ENCODE data around the gene LRRN4. TPM values are rescaled to one million over a fixed set of nuclear protein-coding genes. Genes with fewer than 3 reads are reported as not detected.
"Not testable (repeated sequence)": the region's sequence is repeated elsewhere in the genome, so short reads cannot be mapped to it uniquely, and the experiment has no call there.

Gene LRRN4
- total RNA-seq, 2 experiments from 2014 or later, result not detected

DNA sequence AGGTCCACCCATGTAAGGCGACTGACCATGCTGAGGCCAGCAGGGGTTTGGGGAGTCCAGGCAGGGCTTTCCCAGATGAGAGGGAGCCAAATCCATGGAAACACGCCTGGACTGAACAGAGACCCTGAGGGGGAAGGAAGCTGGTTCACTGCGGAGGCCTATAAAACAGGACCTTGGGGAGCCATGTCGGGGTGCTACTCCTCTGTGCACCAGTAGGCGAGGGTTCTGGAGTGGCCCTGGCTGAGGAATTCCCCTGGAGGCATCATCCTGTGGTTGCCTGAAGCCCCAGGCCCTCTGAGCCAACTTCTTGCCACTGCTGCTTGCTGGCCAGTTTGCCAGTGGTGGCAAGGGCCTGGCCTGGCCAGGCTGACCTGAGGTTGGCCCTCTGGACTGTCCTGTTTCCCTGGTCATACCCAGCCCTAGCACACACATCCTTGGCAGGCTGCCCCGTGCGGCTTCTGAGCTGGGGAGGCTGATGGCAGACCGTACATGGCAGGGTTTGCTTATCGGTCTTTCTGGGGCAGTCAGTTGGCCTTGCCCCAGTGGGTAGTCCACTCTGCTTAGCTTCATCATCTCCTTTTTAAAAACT, 2.2 kb upstream of the LRRN4 start:
- no peaks in the 10 kb centered on the region for H3K9me2 ChIP-seq (ENCODE audit: insufficient read depth, low read length)

DNA sequence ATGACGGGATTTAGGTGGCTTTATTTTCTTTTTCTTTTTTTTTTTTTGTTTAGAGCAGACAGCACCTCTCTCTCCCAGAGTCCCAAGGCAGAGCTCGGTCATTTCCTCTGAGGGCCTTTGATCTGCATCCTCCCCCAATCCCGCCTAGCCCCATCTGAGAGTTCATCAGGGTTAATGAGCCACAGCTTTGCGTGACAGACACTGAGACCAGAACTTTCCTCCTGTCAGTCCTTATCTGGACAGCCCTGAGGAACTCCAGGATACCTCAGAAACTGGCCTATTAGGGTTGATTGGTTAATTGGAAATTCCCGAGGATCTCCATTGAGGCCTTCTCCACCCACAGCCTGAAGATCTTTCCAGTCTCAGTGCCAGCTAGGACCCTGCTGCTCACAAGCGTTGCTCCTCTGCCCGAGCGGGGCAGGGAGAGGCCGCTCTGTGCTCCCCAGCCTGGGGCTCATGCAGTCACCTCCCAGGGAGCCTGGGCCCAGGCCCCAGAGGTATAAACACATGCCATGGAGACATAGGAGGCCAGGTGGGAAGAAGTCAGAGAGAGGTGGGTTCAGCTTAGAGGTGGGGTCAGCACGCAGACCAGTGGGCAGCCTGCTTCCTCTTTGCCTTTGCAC, 1.4 kb upstream of the LRRN4 start:
- ChIA-PET CTCF (ENCODE audit: unreplicated experiment) (no interaction called here), POLR2A (no interaction called here)
- H2AFZ ChIP-seq (ENCODE audit: low read length), result no peak overlapping the region
- H3K4me3 ChIP-seq (ENCODE audit: low read depth, low read length, poor library complexity, severe bottlenecking), result no peak overlapping the region
- no peak for TF ChIP-seq EZH2phosphoT487 (IDR thresholded peaks at IDR 0.05; ENCODE audit: borderline replicate concordance, low read depth, low read length)
- TF ChIP-seq, protein P1, sequence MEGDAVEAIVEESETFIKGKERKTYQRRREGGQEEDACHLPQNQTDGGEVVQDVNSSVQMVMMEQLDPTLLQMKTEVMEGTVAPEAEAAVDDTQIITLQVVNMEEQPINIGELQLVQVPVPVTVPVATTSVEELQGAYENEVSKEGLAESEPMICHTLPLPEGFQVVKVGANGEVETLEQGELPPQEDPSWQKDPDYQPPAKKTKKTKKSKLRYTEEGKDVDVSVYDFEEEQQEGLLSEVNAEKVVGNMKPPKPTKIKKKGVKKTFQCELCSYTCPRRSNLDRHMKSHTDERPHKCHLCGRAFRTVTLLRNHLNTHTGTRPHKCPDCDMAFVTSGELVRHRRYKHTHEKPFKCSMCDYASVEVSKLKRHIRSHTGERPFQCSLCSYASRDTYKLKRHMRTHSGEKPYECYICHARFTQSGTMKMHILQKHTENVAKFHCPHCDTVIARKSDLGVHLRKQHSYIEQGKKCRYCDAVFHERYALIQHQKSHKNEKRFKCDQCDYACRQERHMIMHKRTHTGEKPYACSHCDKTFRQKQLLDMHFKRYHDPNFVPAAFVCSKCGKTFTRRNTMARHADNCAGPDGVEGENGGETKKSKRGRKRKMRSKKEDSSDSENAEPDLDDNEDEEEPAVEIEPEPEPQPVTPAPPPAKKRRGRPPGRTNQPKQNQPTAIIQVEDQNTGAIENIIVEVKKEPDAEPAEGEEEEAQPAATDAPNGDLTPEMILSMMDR (conservative IDR thresholded peaks at IDR 0.05; ENCODE audit: low read length), result no peak
- no peaks in the 10 kb centered on the region for H3K36me3 ChIP-seq (ENCODE audit: insufficient read depth, low read length)
- DNase-seq (ENCODE audit: low spot score), result no peak
- BruUV-seq (replicated peaks), result no TSS peak
- no peaks in the 10 kb centered on the region for H3K9me2 ChIP-seq (ENCODE audit: insufficient read depth, low read length)
- no peaks in the 10 kb centered on the region for H3K4me1 ChIP-seq (ENCODE audit: insufficient read depth, low read length, poor library complexity, severe bottlenecking)
- H3K4me2 ChIP-seq (ENCODE audit: low read length), result no peak overlapping the region
- no peaks in the 10 kb centered on the region for H4K20me1 ChIP-seq (ENCODE audit: insufficient read depth, low read length)
- no peak overlapping the region for H3K27ac ChIP-seq (ENCODE audit: low read depth, low read length, poor library complexity, severe bottlenecking)
- no peaks in the 10 kb centered on the region for H3K79me2 ChIP-seq (ENCODE audit: insufficient read depth, low read depth, low read length)
- no peaks in the 10 kb centered on the region for H3K9me3 ChIP-seq (ENCODE audit: low read length)
- intact Hi-C loops (cut with micrococcal nuclease; ENCODE audit: unreplicated experiment), result no loop called here

More for the DNA sequence above, 2.2 kb upstream of the LRRN4 start:
- DNase-seq (ENCODE audit: low spot score), result no peak
- BruUV-seq (replicated peaks), result no TSS peak
- Histone ChIP-seq H3K27ac (ENCODE audit: low read depth, low read length, poor library complexity, severe bottlenecking) (no peak overlapping the region), H2AFZ (ENCODE audit: low read length) (no peak overlapping the region), H3K4me3 (ENCODE audit: low read depth, low read length, poor library complexity, severe bottlenecking) (no peak overlapping the region), H3K79me2 (ENCODE audit: insufficient read depth, low read depth, low read length) (no peaks in the 10 kb centered on the region), H3K4me2 (ENCODE audit: low read length) (no peak overlapping the region), H3K9me3 (ENCODE audit: low read length) (no peaks in the 10 kb centered on the region), H3K36me3 (ENCODE audit: insufficient read depth, low read length) (no peaks in the 10 kb centered on the region), H3K4me1 (ENCODE audit: insufficient read depth, low read length, poor library complexity, severe bottlenecking) (no peaks in the 10 kb centered on the region), H4K20me1 (ENCODE audit: insufficient read depth, low read length) (no peaks in the 10 kb centered on the region)
- no peak for TF ChIP-seq EZH2phosphoT487 (IDR thresholded peaks at IDR 0.05; ENCODE audit: borderline replicate concordance, low read depth, low read length)
- TF ChIP-seq, protein P1 (conservative IDR thresholded peaks at IDR 0.05; ENCODE audit: low read length), result no peak
- intact Hi-C loops (cut with micrococcal nuclease; ENCODE audit: unreplicated experiment), result no loop called here
- POLR2A ChIA-PET, result interaction anchor here (0.8 kb wide), 1 partner anchor 13 kb away, joined by 3 read pairs; no protein-coding TSS in a partner anchor
- CTCF ChIA-PET (ENCODE audit: unreplicated experiment), result no interaction called here

DNA sequence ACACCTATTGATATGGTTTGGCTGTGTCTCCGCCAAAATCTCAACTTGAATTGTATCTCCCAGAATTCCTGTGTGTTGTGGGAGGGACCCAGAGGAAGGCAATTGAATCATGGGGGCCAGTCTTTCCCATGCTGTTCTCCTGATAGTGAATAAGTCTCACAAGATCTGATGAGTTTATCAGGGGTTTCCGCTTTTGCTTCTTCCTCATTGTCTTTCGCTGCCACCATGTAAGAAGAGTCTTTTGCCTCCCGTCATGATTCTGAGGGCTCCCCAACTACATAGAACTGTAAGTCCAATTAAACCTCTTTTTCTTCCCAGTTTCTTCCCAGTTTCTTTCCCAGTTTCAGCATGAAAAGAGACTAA, 810 bp upstream of the LRRN4 start:
- H2AFZ ChIP-seq (ENCODE audit: low read length); CTCF ChIA-PET (ENCODE audit: unreplicated experiment); H3K9me2 ChIP-seq (ENCODE audit: insufficient read depth, low read length); H3K4me2 ChIP-seq (ENCODE audit: low read length); intact Hi-C loops (cut with micrococcal nuclease; ENCODE audit: unreplicated experiment); BruUV-seq (replicated peaks); H3K79me2 ChIP-seq (ENCODE audit: insufficient read depth, low read depth, low read length); H3K9me3 ChIP-seq (ENCODE audit: low read length); H4K20me1 ChIP-seq (ENCODE audit: insufficient read depth, low read length); H3K4me1 ChIP-seq (ENCODE audit: insufficient read depth, low read length, poor library complexity, severe bottlenecking); H3K4me3 ChIP-seq (ENCODE audit: low read depth, low read length, poor library complexity, severe bottlenecking); H3K27ac ChIP-seq (ENCODE audit: low read depth, low read length, poor library complexity, severe bottlenecking); DNase-seq (ENCODE audit: low spot score); H3K36me3 ChIP-seq (ENCODE audit: insufficient read depth, low read length): not testable (repeated sequence)
- POLR2A ChIA-PET, result interaction anchor here (0.6 kb wide), 1 partner anchor 15 kb away, joined by 4 read pairs; no protein-coding TSS in a partner anchor
